Duodenal mucosa (tissue), 2 donors: ENCODE data around the gene SPEM2.

Experiments used
- H3K27ac ChIP-seq: one replicate; pipeline ENCODE4 v1.7.0; 2013; ENCODE audit warnings: low read depth, low read length
- H3K27me3 ChIP-seq, 2 donors: one replicate each; pipeline ENCODE4 v1.7.0; 2013; ENCODE audit warnings: low read length in 2 of 2, control low read depth in 1 of 2; ENCODE audit not compliant: insufficient read depth in 2 of 2, control insufficient read depth in 1 of 2
- H3K36me3 ChIP-seq, 2 donors: one replicate each; pipeline ENCODE4 v1.7.0; 2013; ENCODE audit warnings: low read length in 2 of 2, control low read depth in 1 of 2; ENCODE audit not compliant: insufficient read depth in 2 of 2, control insufficient read depth in 1 of 2
- H3K4me1 ChIP-seq, 2 donors: one replicate each; pipeline ENCODE4 v1.7.0; 2013; ENCODE audit warnings: low read length in 2 of 2, control low read depth in 1 of 2; ENCODE audit not compliant: insufficient read depth in 2 of 2, control insufficient read depth in 1 of 2
- H3K4me3 ChIP-seq, 2 donors: one replicate each; pipeline ENCODE4 v1.7.0; 2013; ENCODE audit warnings: low read length in 2 of 2, low read depth in 1 of 2
- H3K9ac ChIP-seq, 2 donors: one replicate each; pipeline ENCODE4 v1.7.0; 2013; ENCODE audit warnings: low read length in 2 of 2, low read depth in 1 of 2
- H3K9me3 ChIP-seq, 2 donors: one replicate each; pipeline ENCODE4 v1.7.0; 2013; ENCODE audit warnings: low read length in 2 of 2, control low read depth in 1 of 2; ENCODE audit not compliant: control insufficient read depth in 1 of 2

The SPEM2 gene

DNA sequence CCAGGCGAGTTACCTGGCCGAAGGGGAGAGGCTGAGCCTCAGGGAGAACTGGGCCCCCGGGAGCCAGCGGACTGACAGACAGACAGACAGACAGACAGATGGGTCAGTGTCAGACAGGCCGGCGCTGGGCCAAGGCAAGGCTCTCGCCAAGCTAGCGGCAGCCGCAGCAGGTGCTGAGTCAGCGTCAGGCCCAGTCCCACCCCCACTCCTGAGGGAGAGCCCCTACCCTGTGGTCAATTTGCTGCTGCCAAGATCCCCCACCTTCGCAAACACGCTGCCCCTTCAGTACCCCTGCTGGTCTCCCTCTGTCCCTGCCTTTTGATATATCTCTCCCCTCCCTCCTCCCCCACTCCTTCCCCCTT lies 15.4 kb downstream of the SPEM2 start:
- H3K9me3 ChIP-seq: no peaks in the 10 kb centered on the region
- peaks cover 28 to 43% of the 10 kb centered on the region in 2 donors for H3K27me3 ChIP-seq
- H3K27ac ChIP-seq: no peak overlapping the region
- peaks cover 35 to 43% of the 10 kb centered on the region in 2 donors for H3K4me1 ChIP-seq
- no peaks in the 10 kb centered on the region for H3K36me3 ChIP-seq
- H3K9ac ChIP-seq: no peak overlapping the region
- H3K4me3 ChIP-seq: no peak overlapping the region

- Histone ChIP-seq H3K9me3 (no peaks in the 10 kb centered on the region), H3K4me3 (no peak overlapping the region), H3K27ac (no peak overlapping the region), H3K4me1 (peaks cover 35 to 45% of the 10 kb centered on the region in 2 donors), H3K36me3 (no peaks in the 10 kb centered on the region), H3K9ac (no peak overlapping the region), H3K27me3 (peaks cover 28 to 44% of the 10 kb centered on the region in 2 donors)
These were observed 15.8 kb downstream of the SPEM2 start for GRCh38 chr17:7441266-7441665.

DNA sequence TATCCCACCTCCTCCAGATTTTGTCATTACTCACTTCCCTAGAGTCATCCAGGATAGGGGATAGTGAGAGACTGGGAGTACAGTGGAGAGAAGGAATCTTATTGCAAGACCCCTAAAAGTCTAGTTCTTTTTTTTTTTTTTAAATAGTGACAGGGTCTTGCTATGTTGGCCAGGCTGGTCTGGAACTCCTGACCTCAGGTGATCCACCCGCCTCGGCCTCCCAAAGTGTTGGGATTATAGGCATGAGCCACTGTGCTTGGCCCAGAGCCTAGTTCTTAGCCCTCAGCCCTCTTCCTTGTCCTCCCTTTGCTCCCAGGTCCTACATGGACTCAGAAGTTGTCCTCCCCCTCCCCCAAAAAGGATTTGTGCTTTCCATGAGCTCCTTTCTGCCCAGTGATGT lies 16.7 kb downstream of the SPEM2 start:
- H3K27me3 ChIP-seq: peaks cover 34 to 52% of the 10 kb centered on the region in 2 donors
- peaks cover 34 to 42% of the 10 kb centered on the region in 2 donors for H3K4me1 ChIP-seq
- no peak overlapping the region for H3K9ac ChIP-seq
- no peak overlapping the region for H3K27ac ChIP-seq
- H3K36me3 ChIP-seq: no peaks in the 10 kb centered on the region
- no peaks in the 10 kb centered on the region for H3K9me3 ChIP-seq
- no peak overlapping the region for H3K4me3 ChIP-seq

DNA sequence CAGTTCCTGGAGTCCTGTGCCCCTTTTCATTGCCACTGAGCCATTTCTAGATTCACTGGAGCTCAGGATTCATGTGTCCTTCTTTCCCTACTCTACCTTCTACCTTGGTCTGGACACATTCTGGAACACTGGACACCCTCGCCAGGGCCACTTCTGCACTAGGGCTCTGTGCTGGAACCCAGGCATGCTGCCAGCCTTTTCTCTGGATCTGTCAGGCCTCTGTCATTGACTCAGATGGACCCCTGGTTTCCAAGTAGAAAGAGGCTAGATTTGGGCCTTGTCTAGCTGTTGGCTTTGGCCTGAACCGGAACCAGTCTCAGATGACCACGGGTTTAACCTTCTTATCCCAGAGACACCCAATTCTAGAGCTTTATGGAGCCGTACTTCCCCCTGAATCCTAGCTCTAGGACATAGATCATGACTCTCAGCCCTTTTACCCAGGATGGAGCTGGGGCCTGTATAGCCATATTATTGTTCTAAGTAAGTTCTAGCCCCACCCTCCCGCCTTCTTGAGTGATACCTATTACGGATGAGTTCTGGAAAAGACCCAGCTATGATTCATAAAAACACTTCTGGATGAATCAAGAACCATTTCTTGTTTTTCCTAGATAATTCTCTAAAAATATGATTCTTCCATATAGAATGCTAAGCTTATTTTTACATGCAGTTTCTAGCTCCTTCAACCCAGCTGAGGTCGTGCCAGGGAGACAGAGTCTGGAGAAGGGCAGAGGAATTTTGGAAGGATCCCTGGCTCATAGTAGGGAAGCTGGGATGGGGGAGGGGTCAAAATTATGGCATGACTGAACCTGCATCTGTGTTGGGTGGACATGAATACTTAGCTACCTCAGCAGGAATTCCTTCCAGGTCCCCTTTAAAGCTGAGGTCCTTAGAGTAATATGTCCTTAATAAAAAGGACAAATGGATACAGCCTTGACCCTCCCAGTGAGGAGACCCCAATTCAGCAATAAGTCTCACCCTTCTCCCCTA lies 18.4 kb downstream of the SPEM2 start:
- Histone ChIP-seq H3K27me3 (peaks cover 35 to 47% of the 10 kb centered on the region in 2 donors), H3K4me3 (no peak overlapping the region)

DNA sequence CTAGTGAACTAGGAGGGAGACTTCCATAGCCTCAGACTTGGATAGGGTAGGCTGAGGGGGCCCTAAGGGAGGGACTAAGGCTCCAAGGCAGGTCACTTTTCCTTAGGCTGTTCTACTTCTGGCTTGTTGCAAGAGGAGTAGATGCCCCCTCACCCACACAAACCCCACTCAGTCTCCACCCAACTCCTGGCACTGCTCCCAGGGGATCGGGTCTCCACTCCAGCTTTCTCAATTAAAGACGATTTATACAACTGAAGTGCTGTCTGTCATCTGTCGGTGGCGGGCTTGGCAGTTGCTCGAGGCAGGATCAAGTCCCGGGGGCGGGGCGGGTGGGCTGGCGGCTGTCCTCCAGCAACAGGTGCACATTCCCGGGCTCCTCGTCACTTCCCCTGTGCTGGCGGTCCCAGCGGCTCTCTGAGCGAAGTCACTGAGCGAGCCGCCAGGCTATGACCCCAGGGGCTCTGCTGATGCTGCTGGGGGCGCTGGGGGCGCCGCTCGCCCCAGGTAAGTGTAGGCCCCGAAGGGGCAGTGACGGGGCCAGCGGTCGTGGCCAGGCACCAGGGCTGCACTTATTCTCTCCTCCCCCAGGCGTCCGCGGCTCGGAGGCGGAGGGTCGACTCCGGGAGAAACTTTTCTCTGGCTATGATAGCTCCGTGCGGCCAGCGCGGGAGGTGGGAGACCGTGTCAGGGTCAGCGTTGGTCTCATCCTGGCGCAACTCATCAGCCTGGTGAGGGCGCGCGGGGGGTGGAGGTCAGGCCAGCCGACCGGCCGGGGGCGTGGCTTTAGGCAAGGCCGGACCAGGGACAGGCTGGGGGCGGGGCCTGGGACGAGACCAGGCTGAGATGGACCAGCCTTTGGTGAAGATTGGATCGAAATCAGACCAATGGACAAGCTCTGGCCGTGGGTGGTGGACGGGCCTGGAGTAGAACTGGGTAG lies 19.5 kb downstream of the SPEM2 start, which contains the start of gene CHRNB1:
Gene CHRNB1, plus strand, starts transcription at position 380 of the 937 bp plus-strand sequence. Its CDS starts 67 bp downstream, at position 447.
- H3K9ac ChIP-seq: peak within 1 kb of the TSS; percentile 10 to 18
- no peaks in the 10 kb centered on the region for H3K36me3 ChIP-seq
- H3K4me3 ChIP-seq: peak within 1 kb of the TSS; percentile 66 to 69
- peaks cover 31 to 40% of the 10 kb centered on the region in 2 donors for H3K27me3 ChIP-seq
- H3K4me1 ChIP-seq: peaks cover 19 to 21% of the 10 kb centered on the region in 2 donors
- H3K27ac ChIP-seq: no peak within 1 kb of the TSS
- no peaks in the 10 kb centered on the region for H3K9me3 ChIP-seq

More for the DNA sequence above, 18.4 kb downstream of the SPEM2 start:
- Histone ChIP-seq H3K9me3 (no peaks in the 10 kb centered on the region), H3K4me1 (peaks cover 19 to 29% of the 10 kb centered on the region in 2 donors), H3K36me3 (no peaks in the 10 kb centered on the region), H3K9ac (no peak overlapping the region), H3K27ac (no peak overlapping the region)

- Histone ChIP-seq H3K9ac (peak overlapping the region; percentile 10 to 12), H3K4me3 (peak overlapping the region; percentile 66 to 69), H3K27me3 (peaks cover 26 to 34% of the 10 kb centered on the region in 2 donors)
These were observed 20.2 kb downstream of the SPEM2 start for GRCh38 chr17:7445619-7445968.

GRCh38 chr17:7448461-7448860 lies 23.0 kb downstream of the SPEM2 start:
- H3K4me3 ChIP-seq: no peak overlapping the region
- peaks cover 12 to 13% of the 10 kb centered on the region in 2 donors for H3K4me1 ChIP-seq
- H3K27me3 ChIP-seq: peaks cover 13 to 23% of the 10 kb centered on the region in 2 donors
- no peaks in the 10 kb centered on the region for H3K36me3 ChIP-seq
- no peak overlapping the region for H3K27ac ChIP-seq
- no peaks in the 10 kb centered on the region for H3K9me3 ChIP-seq
- no peak overlapping the region for H3K9ac ChIP-seq

More at GRCh38 chr17:7445619-7445968, 20.2 kb downstream of the SPEM2 start:
- no peaks in the 10 kb centered on the region for H3K36me3 ChIP-seq
- H3K27ac ChIP-seq: no peak overlapping the region
- no peaks in the 10 kb centered on the region for H3K9me3 ChIP-seq
- H3K4me1 ChIP-seq: peaks cover 13 to 14% of the 10 kb centered on the region in 2 donors

DNA sequence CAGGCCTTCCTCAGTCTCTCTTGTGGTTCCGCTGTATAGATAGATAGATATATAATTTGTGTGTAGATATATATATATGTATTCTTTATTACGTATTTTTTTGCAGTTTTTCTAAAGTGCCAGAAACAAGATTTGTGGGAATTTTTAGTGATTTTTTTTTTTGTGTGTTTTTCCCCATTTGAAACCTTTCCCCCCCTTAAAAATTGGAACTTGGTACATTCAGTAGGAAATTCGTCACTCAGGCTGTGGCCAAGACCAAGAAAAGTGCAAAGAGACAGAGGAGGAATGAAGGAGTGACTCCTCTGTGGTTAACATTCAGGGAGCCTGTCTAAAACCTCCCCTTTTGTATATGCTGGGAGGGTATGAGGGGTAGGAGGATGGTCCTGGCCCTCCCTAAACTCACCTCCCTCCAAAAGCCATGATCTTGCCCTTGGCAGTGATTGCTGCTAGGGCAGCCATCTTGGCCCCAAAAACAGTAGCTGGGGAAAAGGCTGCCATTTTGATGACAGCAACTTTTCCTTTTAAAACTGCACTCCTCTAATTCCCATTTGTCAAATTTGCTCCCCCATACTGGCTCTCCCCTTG lies 34.6 kb downstream of the SPEM2 start:
- Histone ChIP-seq H3K9me3 (no peaks in the 10 kb centered on the region), H3K36me3 (peaks cover 2 to 12% of the 10 kb centered on the region in 2 donors), H3K9ac (no peak overlapping the region), H3K27ac (no peak overlapping the region), H3K4me3 (no peak overlapping the region), H3K27me3 (no peaks in the 10 kb centered on the region), H3K4me1 (peaks cover 0 to 3% of the 10 kb centered on the region in 2 donors)

DNA sequence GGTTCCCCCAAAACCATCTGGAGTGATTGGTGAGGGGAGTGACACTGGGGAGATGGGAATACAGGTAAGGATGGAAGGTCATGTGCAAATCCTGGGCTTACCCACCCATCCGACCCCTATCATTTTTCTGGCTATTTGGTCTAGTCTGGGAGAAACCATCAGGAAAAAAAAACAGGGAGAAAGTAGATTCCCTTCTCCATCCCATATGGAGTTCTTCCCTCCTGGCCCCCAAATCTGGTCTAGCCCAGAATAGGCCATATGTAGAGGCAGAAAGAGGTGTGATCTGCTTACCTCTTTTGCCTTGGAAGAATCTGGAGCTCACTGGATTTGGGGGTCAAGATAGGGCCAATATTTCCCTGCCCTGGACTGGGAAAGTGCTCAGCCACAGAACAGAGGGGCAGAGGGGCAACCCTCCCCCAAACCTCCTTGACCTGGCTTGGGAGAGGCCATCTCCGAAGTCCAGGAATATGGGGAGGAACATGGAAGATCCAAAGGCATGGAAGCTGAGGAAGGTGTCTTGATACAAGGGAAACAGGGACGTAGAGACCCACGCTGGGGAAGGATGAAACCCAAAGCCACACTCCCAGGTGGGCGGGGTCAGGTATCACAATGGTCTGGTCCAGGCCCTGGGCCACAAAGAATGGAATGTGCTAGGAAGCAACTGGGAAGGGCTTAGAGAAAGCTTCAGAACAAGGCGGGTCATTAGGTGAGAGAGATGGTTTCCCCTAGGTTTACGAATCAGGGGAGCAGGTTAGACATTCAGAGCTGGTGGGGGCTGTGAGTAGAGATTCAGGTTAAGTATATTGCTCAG lies 35.6 kb downstream of the SPEM2 start:
- H3K9me3 ChIP-seq: no peaks in the 10 kb centered on the region
- peaks cover 2 to 14% of the 10 kb centered on the region in 2 donors for H3K36me3 ChIP-seq
- H3K27me3 ChIP-seq: no peaks in the 10 kb centered on the region
- H3K4me3 ChIP-seq: no peak overlapping the region
- H3K9ac ChIP-seq: no peak overlapping the region
- H3K4me1 ChIP-seq: peaks cover 0 to 3% of the 10 kb centered on the region in 2 donors
- no peak overlapping the region for H3K27ac ChIP-seq
